Myocyte (in vitro differentiated cells): ENCODE measurements around the gene MNT. TPM values are rescaled to one million over a fixed set of nuclear protein-coding genes. Genes with fewer than 3 reads are reported as not detected.
"Not testable (repeated sequence)": the region's sequence is repeated elsewhere in the genome, so short reads cannot be mapped to it uniquely, and the experiment has no call there.

Experiments used
- DNase-seq: peaks from one replicate; pipeline ENCODE4 v3.0.0-alpha.2; 2012; ENCODE audit warnings: low read depth
- polyA plus RNA-seq: library from polyadenylated mRNA; unstranded; fragments of >200 nt; gene quantifications from one replicate; pipeline ENCODE4 v1.2.1, GENCODE V29; 2012; ENCODE audit warnings: missing spikeins
- total RNA-seq: library from RNA; depleted of rRNA; stranded (reverse); fragments of >200 nt; gene quantifications from 2 replicates; pipeline ENCODE4 v1.2.3, GENCODE V29; 2014

Gene MNT, protein sequence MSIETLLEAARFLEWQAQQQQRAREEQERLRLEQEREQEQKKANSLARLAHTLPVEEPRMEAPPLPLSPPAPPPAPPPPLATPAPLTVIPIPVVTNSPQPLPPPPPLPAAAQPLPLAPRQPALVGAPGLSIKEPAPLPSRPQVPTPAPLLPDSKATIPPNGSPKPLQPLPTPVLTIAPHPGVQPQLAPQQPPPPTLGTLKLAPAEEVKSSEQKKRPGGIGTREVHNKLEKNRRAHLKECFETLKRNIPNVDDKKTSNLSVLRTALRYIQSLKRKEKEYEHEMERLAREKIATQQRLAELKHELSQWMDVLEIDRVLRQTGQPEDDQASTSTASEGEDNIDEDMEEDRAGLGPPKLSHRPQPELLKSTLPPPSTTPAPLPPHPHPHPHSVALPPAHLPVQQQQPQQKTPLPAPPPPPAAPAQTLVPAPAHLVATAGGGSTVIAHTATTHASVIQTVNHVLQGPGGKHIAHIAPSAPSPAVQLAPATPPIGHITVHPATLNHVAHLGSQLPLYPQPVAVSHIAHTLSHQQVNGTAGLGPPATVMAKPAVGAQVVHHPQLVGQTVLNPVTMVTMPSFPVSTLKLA
- 6.4 and 8.5 TPM in 2 replicates for total RNA-seq
- polyA plus RNA-seq: 13.6 TPM

GRCh38 chr17:2400877-2401425, at the start of gene MNT:
TSS of gene MNT (minus strand) at chr17:2401060. CDS start at chr17:2400712, 348 bp downstream.
- peak; percentile 94 for DNase-seq

DNA sequence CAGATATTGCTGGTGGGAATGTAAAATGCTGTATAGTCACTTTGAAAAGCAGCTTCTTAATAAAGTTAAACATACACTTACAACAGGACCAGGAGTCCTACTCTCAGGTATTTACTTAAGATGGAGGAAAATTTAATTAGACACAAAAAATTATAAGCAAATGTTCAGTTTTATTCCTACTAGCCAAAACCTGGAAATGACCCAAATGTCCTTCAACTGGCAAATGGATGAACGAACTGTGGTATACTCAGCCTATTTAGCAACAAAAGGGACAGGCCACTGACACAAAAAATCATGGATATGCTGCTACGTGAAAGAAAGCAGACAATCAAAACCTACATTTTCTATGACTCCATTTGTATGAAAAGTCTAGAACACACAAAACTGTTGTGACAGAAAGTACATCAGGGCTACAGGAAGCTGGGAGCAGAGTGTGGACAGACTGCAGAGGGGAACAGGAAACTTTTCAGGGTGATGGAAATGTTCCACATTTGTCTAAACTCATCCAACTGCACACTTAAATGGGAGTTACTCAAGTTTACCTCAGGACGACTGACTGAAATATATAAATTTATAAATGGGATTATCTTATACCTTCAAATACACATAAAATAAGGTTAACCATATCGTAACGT, 49.3 kb upstream of the MNT start:
- no peak for DNase-seq

- DNase-seq: no peak
Measured at GRCh38 chr17:2449486-2449885, 48.6 kb upstream of the MNT start.

GRCh38 chr17:2447479-2447878, 46.6 kb upstream of the MNT start:
- DNase-seq: not testable (repeated sequence)

- no peak for DNase-seq
Measured at GRCh38 chr17:2445638-2446037, 44.8 kb upstream of the MNT start.

DNA sequence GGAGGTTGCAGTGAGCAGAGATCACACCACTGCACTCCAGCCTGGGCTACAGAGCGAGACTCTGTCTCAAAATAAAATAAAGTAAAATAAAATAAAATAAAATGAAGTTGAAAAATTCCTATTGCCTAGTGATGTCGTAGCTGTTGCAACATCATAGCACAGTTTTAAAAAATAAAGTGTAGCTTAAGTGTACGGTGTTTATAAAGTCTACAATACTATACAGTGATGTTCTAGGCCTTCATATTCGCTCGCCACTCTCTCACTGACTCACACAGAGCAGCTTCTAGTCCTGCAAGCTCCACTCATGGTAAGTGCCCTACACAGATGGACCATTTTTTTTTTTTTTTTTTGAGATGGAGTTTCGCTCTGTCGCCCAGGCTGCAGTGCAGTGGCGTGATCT, 43.5 kb upstream of the MNT start:
- DNase-seq: no peak

GRCh38 chr17:2442166-2442565, 41.3 kb upstream of the MNT start:
- no peak for DNase-seq

DNA sequence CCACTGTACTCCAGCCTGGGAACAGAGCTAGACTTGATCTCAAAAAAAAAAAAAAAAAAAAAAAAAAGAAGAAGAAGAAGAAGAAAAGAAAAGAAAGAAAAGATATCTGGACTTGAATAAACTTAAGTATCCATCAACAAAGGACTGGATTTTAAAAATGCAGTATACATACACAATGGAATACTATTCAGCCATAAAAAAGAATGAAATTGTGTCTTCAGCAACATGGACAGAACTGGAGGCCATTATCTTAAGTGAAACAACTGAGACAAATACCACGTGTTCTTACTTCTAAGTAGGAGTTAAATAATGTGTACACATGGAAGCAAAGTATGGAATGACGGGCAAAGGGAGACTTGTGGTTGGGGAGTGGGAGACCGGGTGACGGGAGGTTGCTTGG, 40.1 kb upstream of the MNT start:
- no peak for DNase-seq

- peak; percentile 19 for DNase-seq
Measured at GRCh38 chr17:2439997-2440396, 39.1 kb upstream of the MNT start.

DNA sequence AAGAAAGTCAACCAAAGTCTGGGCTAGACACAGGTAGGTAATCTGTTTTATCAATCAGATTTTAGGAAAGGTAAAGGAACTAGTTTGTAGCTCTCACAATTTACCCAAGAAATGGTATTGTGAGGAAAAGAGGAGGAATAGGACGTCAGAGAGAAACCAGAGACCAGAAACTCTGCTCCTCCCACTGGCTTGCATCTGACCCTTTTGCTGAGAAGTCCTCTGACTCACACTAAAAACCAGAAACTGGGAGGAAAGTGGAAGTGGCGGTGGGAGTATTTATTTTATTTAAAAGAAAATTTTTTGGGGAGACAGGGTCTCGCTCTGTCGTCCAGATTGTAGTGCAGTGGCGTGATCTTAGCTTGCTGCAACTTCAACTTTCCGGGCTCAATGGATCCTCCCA, 38.0 kb upstream of the MNT start:
- peak; percentile 9 for DNase-seq

- DNase-seq: peak; percentile 36
Measured at GRCh38 chr17:2436316-2436905, 35.6 kb upstream of the MNT start.

DNA sequence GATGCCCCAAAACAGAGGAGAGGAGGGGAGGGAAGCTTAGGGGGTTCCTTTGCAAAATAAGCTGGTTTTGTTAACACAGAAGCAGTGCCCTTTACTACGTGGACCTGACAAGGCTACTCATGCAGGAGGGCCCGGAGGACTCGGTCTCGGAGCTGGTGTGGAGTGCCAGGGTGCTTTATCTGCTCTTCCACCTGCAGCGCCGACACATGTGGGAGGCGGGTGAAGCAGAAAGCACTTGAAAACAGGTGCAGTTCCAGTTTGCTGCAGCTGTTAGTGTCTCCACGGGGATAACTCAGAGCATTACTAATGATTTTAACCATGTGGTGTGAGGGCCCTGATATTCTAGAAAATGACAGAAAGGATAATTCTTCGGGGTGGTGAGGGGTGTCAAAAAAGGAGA, 35.0 kb upstream of the MNT start:
- peak; percentile 56 for DNase-seq

- no peak for DNase-seq
Measured at GRCh38 chr17:2435181-2435741, 34.4 kb upstream of the MNT start.

DNA sequence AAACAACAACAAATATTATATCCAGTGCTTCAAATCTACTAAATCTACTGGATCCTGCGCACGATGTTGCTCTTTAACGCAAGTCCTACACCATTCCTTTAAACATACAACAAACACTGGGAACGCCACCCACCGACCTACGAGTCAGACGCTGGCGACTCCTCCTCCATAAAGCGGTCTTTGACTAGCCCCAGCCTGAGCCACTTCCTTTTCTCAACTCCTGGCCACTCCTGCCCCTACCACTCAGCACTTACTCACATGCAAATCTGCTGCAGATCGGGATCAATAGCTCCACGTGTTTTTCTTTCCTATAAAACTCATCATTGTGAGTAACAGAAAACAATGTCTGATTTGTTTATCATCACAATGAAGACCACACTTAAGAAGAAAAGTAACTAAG, 32.8 kb upstream of the MNT start:
- DNase-seq: no peak

DNA sequence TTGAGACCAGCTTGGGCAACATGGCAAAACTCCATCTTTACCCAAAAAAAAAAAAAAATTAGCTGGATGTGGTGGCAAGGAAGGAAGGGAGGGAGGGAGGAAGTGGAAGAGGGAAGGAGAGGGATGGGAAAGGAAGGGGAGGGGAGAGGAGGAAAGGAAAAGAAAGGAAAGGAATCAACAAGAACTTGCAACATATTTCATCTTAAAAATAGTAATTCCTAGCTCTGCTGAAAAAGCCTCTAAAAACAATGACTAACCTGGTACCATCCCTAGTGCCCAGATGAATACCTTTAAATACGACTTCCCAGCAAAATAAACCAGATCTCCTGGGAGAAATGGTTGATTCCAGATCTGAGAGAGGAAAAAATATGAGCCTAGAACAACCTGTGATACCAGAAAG, 27.1 kb upstream of the MNT start:
- no peak for DNase-seq

DNA sequence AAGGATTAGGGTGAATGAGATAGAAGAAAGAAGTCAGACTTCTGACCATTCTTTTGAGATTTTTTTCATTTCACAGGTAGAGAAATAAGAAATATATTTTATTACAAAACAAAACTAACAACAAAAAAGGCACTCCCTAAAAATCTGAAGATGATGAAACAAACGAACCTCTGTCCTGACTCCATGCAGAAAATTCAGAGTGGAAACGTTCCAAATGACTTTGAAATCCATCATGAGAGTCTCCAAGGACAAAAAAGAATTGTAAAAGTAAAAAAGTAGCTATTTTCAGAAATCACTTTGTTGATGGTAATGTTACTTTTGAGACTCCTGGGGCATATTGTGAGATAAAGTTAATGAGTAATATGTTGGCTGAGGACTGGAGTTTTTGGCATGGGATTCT, 26.4 kb upstream of the MNT start:
- DNase-seq: no peak

- DNase-seq: no peak
Measured at GRCh38 chr17:2423271-2423670, 22.4 kb upstream of the MNT start.

DNA sequence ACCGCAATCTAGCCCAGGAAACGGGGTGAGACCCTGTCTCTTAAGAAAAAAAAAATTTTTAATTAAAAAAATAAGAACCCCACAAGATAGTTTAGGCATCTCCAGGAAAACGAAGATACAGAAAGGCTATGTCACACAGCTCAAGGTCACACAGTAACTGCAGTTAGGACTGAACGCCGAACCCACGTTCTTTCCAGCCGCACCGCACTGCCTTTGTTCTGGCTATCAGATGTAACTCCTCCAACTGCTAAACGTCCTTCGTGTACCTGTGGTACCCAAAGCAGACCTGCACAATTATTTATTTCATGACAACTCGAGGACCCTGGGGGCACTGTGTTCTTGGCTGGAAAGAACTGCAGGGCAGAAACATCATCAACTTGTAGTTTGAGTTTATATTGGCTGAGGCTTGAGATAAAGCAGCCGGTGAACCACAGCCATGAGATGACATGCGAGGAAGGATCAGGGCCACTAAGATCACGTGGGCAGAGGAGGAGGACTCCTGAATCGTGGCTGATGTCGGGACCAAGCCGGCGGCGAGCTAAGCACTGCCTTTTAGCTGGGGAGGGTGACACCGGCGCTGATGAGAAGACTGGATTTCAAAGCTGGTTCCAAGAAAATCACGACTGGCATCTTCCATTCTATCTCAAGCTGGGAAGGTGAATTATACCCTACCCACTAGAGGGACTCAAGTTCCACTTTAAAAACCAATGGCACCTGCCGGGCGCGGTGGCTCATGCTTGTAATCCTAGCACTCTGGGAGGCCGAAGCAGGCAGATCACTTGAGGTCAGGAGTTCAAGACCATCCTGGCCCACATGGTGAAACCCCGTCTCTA, 20.7 kb upstream of the MNT start:
- peak; percentile 26 for DNase-seq

DNA sequence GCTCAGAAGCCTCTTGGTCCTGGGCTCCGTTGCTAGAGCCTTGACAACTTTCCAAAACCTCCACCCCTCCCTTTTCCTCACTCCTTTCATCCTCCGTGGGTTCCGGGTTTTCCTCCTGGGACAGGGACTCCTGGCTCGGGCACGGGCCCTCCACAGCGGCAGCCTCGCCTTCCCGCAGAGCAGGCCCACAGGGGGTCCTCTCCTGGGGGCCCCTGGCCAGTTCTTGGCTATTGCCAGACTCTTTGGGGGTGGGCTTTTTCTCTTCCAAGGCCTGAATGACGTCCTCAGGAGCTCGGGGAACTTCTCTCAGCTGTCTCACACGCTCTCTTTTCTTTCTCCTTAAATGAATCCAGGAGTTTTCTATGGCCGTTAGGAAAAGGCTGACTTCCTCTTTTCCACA, 19.3 kb upstream of the MNT start:
- DNase-seq: no peak

DNA sequence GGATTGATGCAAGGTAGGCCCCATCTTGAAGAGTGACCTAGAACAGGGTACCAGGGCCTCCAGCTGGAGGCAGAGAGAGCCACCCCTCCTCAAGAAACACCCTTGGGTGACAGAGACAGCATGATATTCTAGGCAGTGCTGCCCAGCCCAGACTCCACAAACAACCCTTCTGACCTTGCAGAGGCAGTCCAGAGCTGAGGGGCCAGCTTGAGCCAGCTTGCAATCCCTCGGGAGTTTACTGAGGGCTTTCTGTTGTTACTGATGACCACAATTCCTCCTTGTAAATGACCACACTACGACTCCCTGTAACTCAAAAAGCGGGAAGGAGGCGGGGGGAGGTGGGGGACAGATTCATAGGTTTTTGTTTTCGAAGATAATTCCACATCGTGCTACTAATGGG, 18.6 kb upstream of the MNT start:
- peak; percentile 5 for DNase-seq

DNA sequence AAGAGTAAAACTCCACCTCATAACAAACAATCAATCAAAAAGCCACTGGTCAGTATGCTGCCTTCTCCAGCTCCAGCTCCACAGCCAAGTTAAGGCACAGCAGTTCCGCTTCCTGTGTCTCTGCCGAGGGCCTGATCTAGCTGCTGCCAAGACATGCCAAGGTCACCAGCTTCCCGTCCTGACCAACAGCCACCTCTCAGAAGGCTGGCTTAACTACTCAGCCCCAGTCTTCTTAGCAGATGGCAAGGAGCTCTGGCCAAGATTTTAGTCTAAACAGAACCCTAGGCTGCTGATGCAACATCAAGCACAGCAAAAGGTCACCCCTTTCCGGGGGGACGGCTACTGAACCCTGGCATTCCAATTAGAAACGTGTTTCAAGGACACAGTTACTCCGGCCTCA, 17.7 kb upstream of the MNT start:
- no peak for DNase-seq
